Measurements from ENCODE around the gene BAZ2B. TPM values are rescaled to one million over a fixed set of nuclear protein-coding genes. Genes with fewer than 3 reads are reported as not detected.
"Not testable (repeated sequence)": the region's sequence is repeated elsewhere in the genome, so short reads cannot be mapped to it uniquely, and the experiment has no call there.

Gene BAZ2B
- total RNA-seq, 2 donors from 2014 or later: 53.1 to 64.1 TPM

DNA sequence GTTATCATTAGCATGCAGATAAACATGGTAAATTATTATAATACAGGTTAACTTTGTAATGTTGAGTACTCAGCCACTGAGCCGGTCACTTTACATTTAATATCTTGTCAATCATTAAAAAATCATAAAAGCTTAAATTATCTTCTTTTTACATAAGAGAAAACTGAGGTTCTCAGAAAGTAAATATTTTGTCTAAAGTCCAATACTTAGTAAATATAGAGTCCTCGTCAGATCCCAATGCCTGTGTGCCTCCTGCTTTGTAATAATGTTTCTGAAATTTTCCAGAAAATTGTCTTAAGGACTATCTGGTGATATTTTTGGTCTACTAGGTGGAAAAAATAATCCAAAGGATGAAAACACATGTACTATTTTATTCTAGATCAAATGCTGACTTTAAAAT lies 213.6 kb downstream of the BAZ2B start:
- Histone ChIP-seq H3K27me3 (ENCODE audit: control insufficient read depth, insufficient read depth, low read length, poor library complexity, severe bottlenecking) (no peaks in the 10 kb centered on the region), H3K4me3 (ENCODE audit: low read length) (no peak overlapping the region), H3K9ac (ENCODE audit: extremely low read depth, low read length, poor library complexity, severe bottlenecking) (no peak overlapping the region), H3K4me1 (ENCODE audit: control insufficient read depth, insufficient read depth, low read length) (no peaks in the 10 kb centered on the region), H3K9me3 (ENCODE audit: control insufficient read depth, low read length) (peaks cover 7% of the 10 kb centered on the region), H3K27ac (ENCODE audit: low read depth, low read length) (no peak overlapping the region), H3K36me3 (ENCODE audit: control insufficient read depth, insufficient read depth, low read length) (peaks cover 32% of the 10 kb centered on the region)
- Mint-ChIP-seq H3K36me3 (ENCODE audit: low read depth) (peaks cover 42% of the 10 kb centered on the region), H3K27ac (no peak overlapping the region), H3K27me3 (ENCODE audit: insufficient read depth) (no peaks in the 10 kb centered on the region), H3K4me3 (no peak overlapping the region), H3K9me3 (peaks cover 7% of the 10 kb centered on the region), H3K4me1 (peaks cover 6% of the 10 kb centered on the region)
- TF ChIP-seq, protein P1, sequence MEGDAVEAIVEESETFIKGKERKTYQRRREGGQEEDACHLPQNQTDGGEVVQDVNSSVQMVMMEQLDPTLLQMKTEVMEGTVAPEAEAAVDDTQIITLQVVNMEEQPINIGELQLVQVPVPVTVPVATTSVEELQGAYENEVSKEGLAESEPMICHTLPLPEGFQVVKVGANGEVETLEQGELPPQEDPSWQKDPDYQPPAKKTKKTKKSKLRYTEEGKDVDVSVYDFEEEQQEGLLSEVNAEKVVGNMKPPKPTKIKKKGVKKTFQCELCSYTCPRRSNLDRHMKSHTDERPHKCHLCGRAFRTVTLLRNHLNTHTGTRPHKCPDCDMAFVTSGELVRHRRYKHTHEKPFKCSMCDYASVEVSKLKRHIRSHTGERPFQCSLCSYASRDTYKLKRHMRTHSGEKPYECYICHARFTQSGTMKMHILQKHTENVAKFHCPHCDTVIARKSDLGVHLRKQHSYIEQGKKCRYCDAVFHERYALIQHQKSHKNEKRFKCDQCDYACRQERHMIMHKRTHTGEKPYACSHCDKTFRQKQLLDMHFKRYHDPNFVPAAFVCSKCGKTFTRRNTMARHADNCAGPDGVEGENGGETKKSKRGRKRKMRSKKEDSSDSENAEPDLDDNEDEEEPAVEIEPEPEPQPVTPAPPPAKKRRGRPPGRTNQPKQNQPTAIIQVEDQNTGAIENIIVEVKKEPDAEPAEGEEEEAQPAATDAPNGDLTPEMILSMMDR (conservative IDR thresholded peaks at IDR 0.05): no peak
- no peak for DNase-seq
- WGBS, 2 experiments (ENCODE audit: insufficient coverage in 1 of 2, insufficient read length in 1 of 2): 97% methylated on average over 2 of the region's 2 CpGs; no CpG with 5 or more reads in 1 of the 2 experiments

GRCh38 chr2:159402160-159402559 lies 214.2 kb downstream of the BAZ2B start:
- H3K27me3 ChIP-seq (ENCODE audit: control insufficient read depth, insufficient read depth, low read length, poor library complexity, severe bottlenecking); H3K27ac Mint-ChIP-seq; H3K27ac ChIP-seq (ENCODE audit: low read depth, low read length); H3K9me3 ChIP-seq (ENCODE audit: control insufficient read depth, low read length); H3K9ac ChIP-seq (ENCODE audit: extremely low read depth, low read length, poor library complexity, severe bottlenecking); H3K4me3 ChIP-seq (ENCODE audit: low read length); H3K27me3 Mint-ChIP-seq (ENCODE audit: insufficient read depth); H3K4me1 ChIP-seq (ENCODE audit: control insufficient read depth, insufficient read depth, low read length); H3K9me3 Mint-ChIP-seq; H3K4me1 Mint-ChIP-seq; DNase-seq; H3K4me3 Mint-ChIP-seq: not testable (repeated sequence)
- peaks cover 35% of the 10 kb centered on the region for H3K36me3 Mint-ChIP-seq (ENCODE audit: low read depth)
- peaks cover 26% of the 10 kb centered on the region for H3K36me3 ChIP-seq (ENCODE audit: control insufficient read depth, insufficient read depth, low read length)
- WGBS, 2 experiments (ENCODE audit: insufficient coverage in 1 of 2, insufficient read length in 1 of 2): 89 to 95% methylated on average over 3 to 5 of the region's 5 CpGs

DNA sequence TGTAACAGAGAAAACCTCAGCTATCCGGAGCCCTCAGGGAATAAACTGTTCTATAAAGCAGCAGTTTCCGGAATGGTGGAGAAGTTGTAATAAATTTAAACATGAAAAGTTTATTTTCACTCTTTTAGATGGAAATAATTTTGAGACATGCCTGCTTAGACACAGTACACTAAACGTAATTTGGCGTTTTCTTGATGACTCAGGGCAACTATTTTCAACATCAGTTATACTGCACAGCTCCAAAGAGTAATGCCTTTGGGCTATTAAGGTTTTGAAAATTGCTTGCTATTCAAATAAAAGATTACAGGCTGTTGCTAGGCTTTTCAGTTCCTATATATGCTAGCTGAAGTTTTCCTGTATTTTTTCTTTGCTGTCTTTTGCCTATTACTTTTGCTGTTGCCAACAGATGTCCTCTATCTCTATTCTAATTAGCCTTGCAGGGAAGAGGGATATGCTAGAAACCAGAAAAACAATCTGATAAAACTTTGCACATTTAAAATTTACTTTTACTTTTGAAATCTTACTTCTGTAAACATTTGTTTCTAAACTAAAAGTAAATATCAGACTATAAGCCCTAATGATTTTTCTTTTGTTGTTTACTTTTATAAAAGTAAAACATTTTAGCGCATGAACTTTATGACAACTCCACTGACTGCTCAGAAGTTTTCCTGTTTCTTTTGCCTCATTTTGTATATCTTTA lies 216.5 kb downstream of the BAZ2B start:
- H3K27ac ChIP-seq (ENCODE audit: low read depth, low read length): no peak overlapping the region
- H3K9me3 Mint-ChIP-seq: no peaks in the 10 kb centered on the region
- H3K4me3 ChIP-seq (ENCODE audit: low read length): no peak overlapping the region

More for the DNA sequence above, 216.5 kb downstream of the BAZ2B start:
- Histone ChIP-seq H3K9ac (ENCODE audit: extremely low read depth, low read length, poor library complexity, severe bottlenecking) (no peak overlapping the region), H3K27me3 (ENCODE audit: control insufficient read depth, insufficient read depth, low read length, poor library complexity, severe bottlenecking) (no peaks in the 10 kb centered on the region), H3K36me3 (ENCODE audit: control insufficient read depth, insufficient read depth, low read length) (peaks cover 28% of the 10 kb centered on the region), H3K9me3 (ENCODE audit: control insufficient read depth, low read length) (no peaks in the 10 kb centered on the region), H3K4me1 (ENCODE audit: control insufficient read depth, insufficient read depth, low read length) (peaks cover 15% of the 10 kb centered on the region)
- TF ChIP-seq, protein P1 (conservative IDR thresholded peaks at IDR 0.05): no peak
- Mint-ChIP-seq H3K36me3 (ENCODE audit: low read depth) (peaks cover 22% of the 10 kb centered on the region), H3K4me1 (peaks cover 11% of the 10 kb centered on the region), H3K4me3 (no peak overlapping the region), H3K27ac (no peak overlapping the region), H3K27me3 (ENCODE audit: insufficient read depth) (no peaks in the 10 kb centered on the region)
- no peak for DNase-seq
- 97 to 100% methylated on average over 2 to 5 of the region's 5 CpGs for WGBS, 2 experiments (ENCODE audit: insufficient coverage in 1 of 2, insufficient read length in 1 of 2)
